Small intestine (tissue), 7 donors: ENCODE data around the gene MFRP. TPM values are rescaled to one million over a fixed set of nuclear protein-coding genes. Genes with fewer than 3 reads are reported as not detected.

Experiments used
- DNase-seq, 2 donors: peaks; one replicate each; pipeline versions ENCODE4 v3.0.0 to v3.0.0-alpha.2; 2013
- FAIRE-seq: peaks from 2 replicates; lab custom pipeline; 2012; peaks lifted over from hg19 to GRCh38; lab: Jason Lieb, UNC
- H3K27ac ChIP-seq, 3 donors: one replicate each; pipeline ENCODE4 v1.5.1; 2013; ENCODE audit warnings: low read length in 2 of 3, mild to moderate bottlenecking in 2 of 3, control low read depth in 1 of 3, inconsistent platforms in 1 of 3, low read depth in 1 of 3, moderate library complexity in 1 of 3
- H3K27me3 ChIP-seq, 3 donors: one replicate each; pipeline ENCODE4 v1.6.1; 2013; ENCODE audit warnings: low read length in 3 of 3, inconsistent platforms in 1 of 3; ENCODE audit not compliant: control insufficient read depth in 3 of 3, insufficient read depth in 3 of 3
- H3K36me3 ChIP-seq, 3 donors: one replicate each; pipeline ENCODE4 v1.6.1; 2013; ENCODE audit warnings: low read length in 3 of 3, inconsistent platforms in 1 of 3, low read depth in 1 of 3, mild to moderate bottlenecking in 1 of 3, moderate library complexity in 1 of 3; ENCODE audit not compliant: control insufficient read depth in 3 of 3, insufficient read depth in 2 of 3
- H3K4me1 ChIP-seq, 3 donors: one replicate each; pipeline ENCODE4 v1.6.1; 2013; ENCODE audit warnings: low read length in 2 of 3, inconsistent platforms in 1 of 3, low read depth in 1 of 3, mild to moderate bottlenecking in 1 of 3, moderate library complexity in 1 of 3; ENCODE audit not compliant: control insufficient read depth in 3 of 3, insufficient read depth in 2 of 3
- H3K4me3 ChIP-seq, 3 donors: one replicate each; pipeline ENCODE4 v1.5.1; 2013; ENCODE audit warnings: low read length in 3 of 3, control low read depth in 1 of 3, inconsistent platforms in 1 of 3, low read depth in 1 of 3, mild to moderate bottlenecking in 1 of 3, moderate library complexity in 1 of 3
- H3K9me3 ChIP-seq, 2 donors: one replicate each; pipeline ENCODE4 v1.6.1; 2013; ENCODE audit warnings: low read depth in 1 of 2, low read length in 1 of 2; ENCODE audit not compliant: control insufficient read depth in 2 of 2, insufficient read depth in 1 of 2
- WGBS, 3 donors: extraction: QIAGEN DNeasy Blood & Tissue Kit; methylation state at CpG; one replicate each; pipeline ENCODE4 v1.1.7; 2013; 5-methylcytosine and 5-hydroxymethylcytosine counted together
- polyA plus RNA-seq, 4 donors: library from polyadenylated mRNA; stranded (reverse) in 3 of 4; unstranded in 1 of 4; fragments of 200-250 nt in 3 of 4; fragments of 120-200 nt in 1 of 4; gene quantifications; one replicate each; pipeline versions ENCODE4 v1.2.1 to v1.2.3, GENCODE V29; 2013
- donor health status: healthy with polysubstance abuse.
- donor health status: control.
- donor health status: control.
- donor health status: Bipolar disorder and iron deficiency.
- donor health status: healthy.

MFRP gene
- polyA plus RNA-seq, 4 donors = 0.03 TPM; not detected in 3

- WGBS, 3 donors = 65 to 71% (median 69%) methylated on average over 9 of the region's 9 CpGs
Measured at GRCh38 chr11:119355091-119355843, 8.8 kb upstream of the MFRP start.

GRCh38 chr11:119352857-119353260 is 6.4 kb upstream of the MFRP start:
- no peak for FAIRE-seq
- peaks cover 0 to 2% (median 0%) of the 10 kb centered on the region in 3 donors for H3K27me3 ChIP-seq
- H3K9me3 ChIP-seq = no peaks in the 10 kb centered on the region
- 8 to 27% (median 18%) methylated on average over 4 of the region's 4 CpGs for WGBS, 3 donors
- H3K4me3 ChIP-seq = no peak overlapping the region
- peaks cover 2 to 32% (median 3%) of the 10 kb centered on the region in 3 donors for H3K4me1 ChIP-seq
- peak overlapping the region in 2 of 3 donors; percentile 12 to 32 for H3K27ac ChIP-seq
- peak; percentile 77 to 87 for DNase-seq
- peaks cover 0 to 16% (median 6%) of the 10 kb centered on the region in 3 donors for H3K36me3 ChIP-seq

More at GRCh38 chr11:119355091-119355843, 8.8 kb upstream of the MFRP start:
- Histone ChIP-seq H3K4me3 (no peak overlapping the region), H3K36me3 (peaks cover 0 to 30% (median 11%) of the 10 kb centered on the region in 3 donors), H3K4me1 (peaks cover 2 to 32% (median 3%) of the 10 kb centered on the region in 3 donors), H3K27me3 (no peaks in the 10 kb centered on the region), H3K9me3 (no peaks in the 10 kb centered on the region), H3K27ac (no peak overlapping the region)
- DNase-seq = no peak
- FAIRE-seq = no peak

GRCh38 chr11:119351232-119351631 is 4.7 kb upstream of the MFRP start:
- FAIRE-seq (no peak), DNase-seq (no peak)
- Histone ChIP-seq H3K36me3 (peaks cover 0 to 9% (median 3%) of the 10 kb centered on the region in 3 donors), H3K27ac (no peak overlapping the region), H3K4me3 (no peak overlapping the region), H3K27me3 (peaks cover 0 to 2% (median 0%) of the 10 kb centered on the region in 3 donors), H3K9me3 (no peaks in the 10 kb centered on the region), H3K4me1 (peaks cover 2 to 27% (median 3%) of the 10 kb centered on the region in 3 donors)
- WGBS, 3 donors = 42 to 100% (median 50%) methylated on average over 1 to 2 of the region's 2 CpGs

- WGBS, 3 donors = 66 to 83% (median 82%) methylated on average over 6 of the region's 6 CpGs
- H3K36me3 ChIP-seq = peaks cover 0 to 1% (median 0%) of the 10 kb centered on the region in 3 donors
- H3K4me3 ChIP-seq = no peak overlapping the region
- FAIRE-seq = no peak
- no peak overlapping the region for H3K27ac ChIP-seq
- peaks cover 2 to 21% (median 3%) of the 10 kb centered on the region in 3 donors for H3K4me1 ChIP-seq
- no peak for DNase-seq
- no peaks in the 10 kb centered on the region for H3K9me3 ChIP-seq
- peaks cover 0 to 2% (median 0%) of the 10 kb centered on the region in 3 donors for H3K27me3 ChIP-seq
Measured at GRCh38 chr11:119350302-119350701, 3.8 kb upstream of the MFRP start.

- Histone ChIP-seq H3K9me3 (no peaks in the 10 kb centered on the region), H3K4me1 (peaks cover 1 to 10% (median 3%) of the 10 kb centered on the region in 3 donors), H3K27ac (no peak overlapping the region), H3K4me3 (no peak overlapping the region), H3K36me3 (no peaks in the 10 kb centered on the region), H3K27me3 (peaks cover 0 to 2% (median 0%) of the 10 kb centered on the region in 3 donors)
- no peak for FAIRE-seq
- 72 to 83% (median 83%) methylated on average over 16 of the region's 16 CpGs for WGBS, 3 donors
- no peak for DNase-seq
Measured at GRCh38 chr11:119347940-119348605, 1.6 kb upstream of the MFRP start.

- Histone ChIP-seq H3K36me3 (no peaks in the 10 kb centered on the region), H3K27ac (no peak overlapping the region), H3K27me3 (peaks cover 0 to 2% (median 0%) of the 10 kb centered on the region in 3 donors), H3K4me1 (peaks cover 0 to 3% (median 0%) of the 10 kb centered on the region in 3 donors), H3K4me3 (no peak overlapping the region), H3K9me3 (no peaks in the 10 kb centered on the region)
- 56 to 67% (median 65%) methylated on average over 2 of the region's 2 CpGs for WGBS, 3 donors
- DNase-seq (peak in 1 of 2 donors; percentile 61), FAIRE-seq (no peak)
Measured at GRCh38 chr11:119347242-119347641, 737 bp upstream of the MFRP start.

- H3K9me3 ChIP-seq = no peaks in the 10 kb centered on the region
- H3K4me1 ChIP-seq = peaks cover 0 to 9% (median 5%) of the 10 kb centered on the region in 3 donors
- WGBS, 3 donors = 79 to 89% (median 85%) methylated on average over 10 to 12 of the region's 12 CpGs
- H3K36me3 ChIP-seq = no peaks in the 10 kb centered on the region
- H3K4me3 ChIP-seq = no peak overlapping the region
- H3K27ac ChIP-seq = no peak overlapping the region
- H3K27me3 ChIP-seq = peaks cover 0 to 17% (median 0%) of the 10 kb centered on the region in 3 donors
- FAIRE-seq = no peak
- DNase-seq = no peak
Measured at GRCh38 chr11:119345685-119346084, 820 bp downstream of the MFRP start.

GRCh38 chr11:119344291-119345010 is 2.1 kb downstream of the MFRP start:
- H3K36me3 ChIP-seq = no peaks in the 10 kb centered on the region
- H3K9me3 ChIP-seq = no peaks in the 10 kb centered on the region
- FAIRE-seq (no peak), DNase-seq (no peak)
- no peak overlapping the region for H3K27ac ChIP-seq
- peaks cover 0 to 27% (median 0%) of the 10 kb centered on the region in 3 donors for H3K27me3 ChIP-seq
- H3K4me1 ChIP-seq = peaks cover 0 to 17% (median 5%) of the 10 kb centered on the region in 3 donors
- no peak overlapping the region for H3K4me3 ChIP-seq
- WGBS, 3 donors = 82 to 91% (median 83%) methylated on average over 14 of the region's 14 CpGs
